Kidney capillary endothelial cell (primary cell): Measurements from ENCODE around the gene DMRT1.

Experiments used
- DNase-seq: peaks from one replicate; pipeline ENCODE4 v3.0.0-alpha.2; 2018; ENCODE audit warnings: low spot score

Gene DMRT1

GRCh38 chr9:922731-923130, 81.2 kb downstream of the DMRT1 start:
- no peak for DNase-seq

GRCh38 chr9:926976-927375, 85.5 kb downstream of the DMRT1 start:
- DNase-seq, result no peak

GRCh38 chr9:928363-929042, 87.0 kb downstream of the DMRT1 start:
- DNase-seq, result peak; percentile 12

- DNase-seq, result no peak
These were observed 88.2 kb downstream of the DMRT1 start for GRCh38 chr9:929719-930118.

GRCh38 chr9:933356-933755, 91.9 kb downstream of the DMRT1 start:
- DNase-seq, result no peak

GRCh38 chr9:935348-935965, 94.0 kb downstream of the DMRT1 start:
- DNase-seq, result no peak

- DNase-seq, result no peak
These were observed 101.5 kb downstream of the DMRT1 start for GRCh38 chr9:942805-943580.

- no peak for DNase-seq
These were observed 106.5 kb downstream of the DMRT1 start for GRCh38 chr9:947985-948384.

- no peak for DNase-seq
These were observed 107.0 kb downstream of the DMRT1 start for GRCh38 chr9:948497-948896.

GRCh38 chr9:950139-950538, 108.6 kb downstream of the DMRT1 start:
- no peak for DNase-seq

- no peak for DNase-seq
These were observed 111.0 kb downstream of the DMRT1 start for GRCh38 chr9:952546-952945.

- no peak for DNase-seq
These were observed 117.6 kb downstream of the DMRT1 start for GRCh38 chr9:959105-959504.

- no peak for DNase-seq
These were observed 118.4 kb downstream of the DMRT1 start for GRCh38 chr9:959914-960313.

- DNase-seq, result no peak
These were observed 120.5 kb downstream of the DMRT1 start for GRCh38 chr9:962023-962422.

- no peak for DNase-seq
These were observed 124.0 kb downstream of the DMRT1 start for GRCh38 chr9:965497-965896.

GRCh38 chr9:966870-967269, 125.4 kb downstream of the DMRT1 start:
- DNase-seq, result no peak

- DNase-seq, result no peak
These were observed 125.9 kb downstream of the DMRT1 start for GRCh38 chr9:967436-967835.

- DNase-seq, result no peak
These were observed 126.6 kb downstream of the DMRT1 start for GRCh38 chr9:967903-968641.

- DNase-seq, result no peak
These were observed 128.0 kb downstream of the DMRT1 start for GRCh38 chr9:969310-970150.

GRCh38 chr9:970151-970996, 128.9 kb downstream of the DMRT1 start:
- no peak for DNase-seq
